H9 (cell line): ENCODE data around the gene PRTN3. TPM values are rescaled to one million over a fixed set of nuclear protein-coding genes. Genes with fewer than 3 reads are reported as not detected.
A peak's percentile ranks its signal among the peaks of the same experiment; 100 is the strongest.

ENCODE experiments used
- DNase-seq: peaks from one replicate; pipeline ENCODE4 v3.0.0-alpha.2; 2017
- H2AFZ ChIP-seq: one replicate; pipeline ENCODE4 v1.6.1; 2013; ENCODE audit warnings: mild to moderate bottlenecking, low read length, control low read depth, moderate library complexity
- H2AK5ac ChIP-seq: 2 replicates; pipeline ENCODE4 v1.6.1; 2013; ENCODE audit warnings: low read length, control low read depth, mixed read lengths; ENCODE audit not compliant: insufficient read length
- H2BK120ac ChIP-seq: one replicate; pipeline ENCODE4 v1.6.1; 2013; ENCODE audit warnings: low read depth, mild to moderate bottlenecking, low read length, control low read depth, inconsistent platforms; ENCODE audit not compliant: poor library complexity, severe bottlenecking
- H2BK12ac ChIP-seq: 2 replicates; pipeline ENCODE4 v1.6.1; 2013; ENCODE audit warnings: low read length, control low read depth, mixed read lengths, low read depth; ENCODE audit not compliant: insufficient read length
- H2BK15ac ChIP-seq: 2 replicates; pipeline ENCODE4 v1.6.1; 2013; ENCODE audit warnings: low read depth, low read length, control low read depth
- H2BK20ac ChIP-seq: one replicate; pipeline ENCODE4 v1.6.1; 2013; ENCODE audit warnings: low read depth, mild to moderate bottlenecking, low read length, control low read depth, inconsistent platforms; ENCODE audit not compliant: poor library complexity, severe bottlenecking
- H2BK5ac ChIP-seq: 2 replicates; pipeline ENCODE4 v1.6.1; 2013; ENCODE audit warnings: low read length, control low read depth, mixed read lengths; ENCODE audit not compliant: insufficient read length
- H3K14ac ChIP-seq: 2 replicates; pipeline ENCODE4 v1.6.1; 2013; ENCODE audit warnings: low read length, control low read depth; ENCODE audit not compliant: insufficient read depth
- H3K18ac ChIP-seq: 2 replicates; pipeline ENCODE4 v1.6.1; 2013; ENCODE audit warnings: low read depth, mild to moderate bottlenecking, mixed read lengths, low read length, control low read depth; ENCODE audit not compliant: insufficient read length
- H3K23ac ChIP-seq: 2 replicates; pipeline ENCODE4 v1.6.1; 2013; ENCODE audit warnings: low read length, control low read depth, mixed read lengths, low read depth; ENCODE audit not compliant: insufficient read length
- H3K23me2 ChIP-seq: 2 replicates; pipeline ENCODE4 v1.6.1; 2013; ENCODE audit warnings: low read depth, mild to moderate bottlenecking, mixed read lengths, low read length, control low read depth; ENCODE audit not compliant: insufficient read length, poor library complexity, severe bottlenecking
- H3K27ac ChIP-seq: 2 replicates; pipeline ENCODE4 v1.5.1; 2013; ENCODE audit warnings: low read length, control low read depth, mixed read lengths, low read depth; ENCODE audit not compliant: insufficient read length
- H3K27me3 ChIP-seq: 2 replicates; pipeline ENCODE4 v1.6.1; 2013; ENCODE audit warnings: low read length, control low read depth, inconsistent platforms; ENCODE audit not compliant: insufficient read depth
- H3K4ac ChIP-seq: 2 replicates; pipeline ENCODE4 v1.6.1; 2013; ENCODE audit warnings: low read depth, mild to moderate bottlenecking, control low read depth, inconsistent platforms, low read length, moderate library complexity
- H3K4me1 ChIP-seq: 2 replicates; pipeline ENCODE4 v1.6.1; 2013; ENCODE audit warnings: low read length, control low read depth, inconsistent platforms; ENCODE audit not compliant: insufficient read depth
- H3K4me2 ChIP-seq: 2 replicates; pipeline ENCODE4 v1.6.1; 2013; ENCODE audit warnings: low read length, control low read depth, mixed read lengths; ENCODE audit not compliant: insufficient read length, insufficient read depth
- H3K56ac ChIP-seq: 2 replicates; pipeline ENCODE4 v1.6.1; 2013; ENCODE audit warnings: low read depth, mild to moderate bottlenecking, mixed read lengths, low read length, control low read depth; ENCODE audit not compliant: insufficient read length
- H3K79me1 ChIP-seq: 2 replicates; pipeline ENCODE4 v1.6.1; 2013; ENCODE audit warnings: low read depth, mild to moderate bottlenecking, moderate library complexity, low read length, control low read depth, inconsistent platforms; ENCODE audit not compliant: insufficient read depth, poor library complexity, severe bottlenecking
- H3K79me2 ChIP-seq: 2 replicates; pipeline ENCODE4 v1.6.1; 2013; ENCODE audit warnings: low read length, control low read depth, inconsistent platforms; ENCODE audit not compliant: insufficient read depth
- H3K9ac ChIP-seq: 2 replicates; pipeline ENCODE4 v1.6.1; 2013; ENCODE audit warnings: low read length, control low read depth, mixed read lengths; ENCODE audit not compliant: insufficient read length; ENCODE audit errors: extremely low read depth
- H3K9me3 ChIP-seq: one replicate; pipeline ENCODE4 v1.6.1; 2013; ENCODE audit warnings: low read depth, low read length, inconsistent platforms; ENCODE audit not compliant: control insufficient read depth
- H3T11ph ChIP-seq: one replicate; pipeline ENCODE4 v1.6.1; 2013; ENCODE audit warnings: mild to moderate bottlenecking, low read length, control low read depth, inconsistent platforms
- H4K20me1 ChIP-seq: one replicate; pipeline ENCODE4 v1.6.1; 2013; ENCODE audit not compliant: control insufficient read depth, insufficient read length, insufficient read depth
- H4K5ac ChIP-seq: 2 replicates; pipeline ENCODE4 v1.6.1; 2013; ENCODE audit warnings: low read depth, mild to moderate bottlenecking, mixed read lengths, low read length, control low read depth; ENCODE audit not compliant: insufficient read length
- H4K8ac ChIP-seq: replicated peaks from 2 replicates; pipeline ENCODE4 v1.6.1; 2013; ENCODE audit warnings: low read length, control low read depth, mixed read lengths, low read depth; ENCODE audit not compliant: insufficient read length
- H4K91ac ChIP-seq: 2 replicates; pipeline ENCODE4 v1.6.1; 2013; ENCODE audit warnings: low read depth, mild to moderate bottlenecking, moderate library complexity, mixed read lengths, low read length, control low read depth; ENCODE audit not compliant: insufficient read length
- H3K27ac Mint-ChIP-seq, 3 experiments: 2 replicates in 2 of 3; 3 replicates in 1 of 3; pipeline ENCODE4 v1.8.0; 2020 to 2021; ENCODE audit warnings: mixed read lengths in 3 of 3, mild to moderate bottlenecking in 1 of 3, moderate library complexity in 1 of 3
- H3K27me3 Mint-ChIP-seq: 2 replicates; pipeline ENCODE4 v1.8.0; 2021; ENCODE audit warnings: low read depth, mild to moderate bottlenecking, moderate library complexity, mixed read lengths
- H3K36me3 Mint-ChIP-seq, 3 experiments: 2 replicates in 2 of 3; 3 replicates in 1 of 3; pipeline ENCODE4 v1.8.0; 2020 to 2021; ENCODE audit warnings: low read depth in 3 of 3, mixed read lengths in 3 of 3; ENCODE audit not compliant: insufficient read depth in 1 of 3
- H3K4me1 Mint-ChIP-seq, 2 experiments: 2 replicates each; pipeline ENCODE4 v1.8.0; 2020; ENCODE audit warnings: mixed read lengths in 2 of 2
- H3K4me3 Mint-ChIP-seq, 2 experiments: 2 replicates in 1 of 2; 3 replicates in 1 of 2; pipeline ENCODE4 v1.8.0; 2020 to 2021; ENCODE audit warnings: mild to moderate bottlenecking in 2 of 2, mixed read lengths in 2 of 2, moderate library complexity in 1 of 2
- H3K9me3 Mint-ChIP-seq, 2 experiments: 2 replicates in 1 of 2; 3 replicates in 1 of 2; pipeline ENCODE4 v1.8.0; 2020; ENCODE audit warnings: mild to moderate bottlenecking in 2 of 2, mixed read lengths in 2 of 2, moderate library complexity in 1 of 2
- CTCF ChIP-seq: fragments of 200-600 bp; sonication (generic); conservative IDR thresholded peaks from 3 replicates; pipeline ENCODE4 v1.8.0; 2021; ENCODE audit warnings: antibody characterized with exemption, mild to moderate bottlenecking
- WGBS: extraction: QIAGEN DNeasy Blood & Tissue Kit; methylation state at CpG from one replicate; pipeline ENCODE4 v1.1.7; 2013; ENCODE audit warnings: missing lambda C conversion rate, low lambda C conversion rate, mixed read lengths; ENCODE audit not compliant: insufficient read length; ENCODE audit errors: extremely low coverage; 5-methylcytosine and 5-hydroxymethylcytosine counted together
- total RNA-seq: library from RNA; stranded (reverse); gene quantifications from 2 replicates; pipeline ENCODE4 v1.2.1, GENCODE V29; 2021

PRTN3 gene
- total RNA-seq, 1 experiment from 2014 or later: 0.31 TPM

GRCh38 chr19:823565-824121 is 17.2 kb upstream of the PRTN3 start:
- Histone ChIP-seq H3K79me2 (no peaks in the 10 kb centered on the region), H3K27me3 (no peaks in the 10 kb centered on the region), H3T11ph (no peak overlapping the region), H3K4me1 (no peaks in the 10 kb centered on the region; the same call in 1 of the 2 replicates), H2BK12ac (no peak overlapping the region), H3K23ac (no peak overlapping the region), H3K9me3 (no peaks in the 10 kb centered on the region), H4K20me1 (no peaks in the 10 kb centered on the region), H2BK5ac (no peak overlapping the region), H3K4me2 (no peak overlapping the region), H3K23me2 (no peaks in the 10 kb centered on the region), H2BK15ac (no peak overlapping the region), H3K56ac (no peak overlapping the region), H4K8ac (no peak overlapping the region), H2BK120ac (no peak overlapping the region), H2BK20ac (no peak overlapping the region), H2AK5ac (no peak overlapping the region), H3K14ac (no peak overlapping the region), H3K4ac (no peak overlapping the region), H4K91ac (no peak overlapping the region), H3K27ac (no peak overlapping the region), H3K9ac (no peak overlapping the region), H3K79me1 (no peaks in the 10 kb centered on the region), H3K18ac (no peak overlapping the region), H4K5ac (no peak overlapping the region), H2AFZ (no peak overlapping the region)
- Mint-ChIP-seq H3K27me3 (peaks cover 5% of the 10 kb centered on the region), H3K4me3 (peak overlapping the region; percentile 50 to 74; a peak in 2 of 5 replicates), H3K9me3 (no peaks in the 10 kb centered on the region), H3K4me1 (peaks cover 7 to 11% of the 10 kb centered on the region in 2 experiments), H3K27ac (peak overlapping the region in 2 of 3 experiments; percentile 20 to 89; a peak in 3 of 7 replicates), H3K36me3 (peaks cover 0 to 7% (median 6%) of the 10 kb centered on the region in 3 experiments; a peak in 4 of 7 replicates)
- WGBS: no CpG with 5 or more reads among the region's 12 CpGs
- peak; percentile 43 for DNase-seq
- TF ChIP-seq CTCF: no peak
